Measurements from ENCODE around the gene WDR45B.

The WDR45B gene

GRCh38 chr17:82629748-82630147 is 18.5 kb downstream of the WDR45B start:
- DNase-seq (ENCODE audit: low spot score): no peak

DNA sequence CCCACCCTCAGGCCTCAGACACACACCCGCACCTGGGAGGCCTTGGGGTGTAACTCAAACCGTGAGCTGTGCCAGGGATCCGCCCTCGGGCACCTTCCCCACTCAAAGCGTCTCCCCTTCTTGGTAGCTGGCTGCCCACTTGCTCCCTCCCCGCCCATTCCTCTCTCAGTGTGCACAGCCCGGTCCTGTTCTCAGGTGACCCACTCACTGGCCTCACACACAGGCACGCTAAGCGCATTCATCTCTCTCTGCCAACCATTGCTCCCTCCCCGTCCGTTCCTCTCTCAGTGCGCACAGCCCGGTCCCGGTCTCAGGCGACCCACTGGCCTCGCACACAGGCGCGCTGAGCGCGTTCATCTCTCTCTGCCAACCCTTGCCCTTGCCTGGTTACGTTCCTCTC is 20.8 kb downstream of the WDR45B start:
- no peak for DNase-seq (ENCODE audit: low spot score)

DNA sequence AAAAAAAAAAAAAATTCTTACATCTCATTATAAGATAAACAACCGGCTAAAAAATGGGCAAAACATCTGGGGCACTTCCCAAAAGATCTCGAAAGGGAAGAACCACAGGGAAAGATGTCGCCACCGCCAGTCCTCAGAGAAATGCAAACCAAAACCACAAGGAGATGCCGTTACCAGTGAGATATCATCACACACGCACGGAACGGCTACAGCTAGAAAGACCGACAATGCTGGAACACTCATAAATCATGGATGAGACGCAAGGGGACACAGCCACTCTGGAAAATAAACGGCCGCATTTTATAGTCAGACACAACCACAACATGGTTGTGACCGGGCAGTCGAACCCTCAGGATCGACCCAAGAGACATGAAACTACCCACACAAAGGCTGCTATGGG is 24.5 kb downstream of the WDR45B start:
- no peak for DNase-seq (ENCODE audit: low spot score)

DNA sequence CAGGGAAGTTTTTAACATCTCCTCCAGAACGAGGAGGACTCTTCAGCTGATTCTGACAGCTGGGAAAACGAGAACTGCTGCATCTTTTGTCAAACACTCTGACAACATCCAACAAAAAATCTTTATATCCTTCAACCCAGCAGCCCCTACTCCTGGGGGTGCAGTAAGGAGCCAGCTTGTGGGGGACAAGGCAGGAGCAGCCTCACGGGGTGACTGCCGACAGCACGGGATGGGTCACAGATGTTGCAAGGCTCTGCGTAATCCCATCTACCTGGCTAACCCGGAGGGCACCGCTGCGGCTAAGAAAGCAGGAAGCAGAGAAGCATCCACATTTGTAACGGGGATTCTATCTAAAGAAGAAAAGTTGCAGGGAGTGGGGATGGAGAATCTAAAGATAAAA is 28.6 kb downstream of the WDR45B start:
- no peak for DNase-seq (ENCODE audit: low spot score)

DNA sequence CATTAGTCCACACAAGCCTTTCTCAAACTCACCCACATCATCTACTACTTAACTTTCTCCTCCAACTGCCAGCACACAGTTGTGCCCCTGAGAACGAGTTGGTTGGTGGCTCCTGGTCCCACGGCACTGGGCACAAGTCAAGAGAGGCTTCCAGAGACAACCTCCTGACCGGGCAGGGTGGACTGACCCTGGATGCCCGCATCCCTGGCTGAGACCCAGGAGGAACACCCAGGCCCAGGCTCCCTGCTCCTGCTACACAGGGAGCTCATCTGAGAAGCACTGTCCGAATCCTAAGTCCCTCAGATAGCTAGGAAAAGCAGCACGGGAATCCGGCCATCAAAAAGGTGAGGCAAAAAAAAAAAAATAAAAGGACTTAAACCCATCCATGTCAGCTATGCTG is 29.0 kb downstream of the WDR45B start:
- no peak for DNase-seq (ENCODE audit: low spot score)

- DNase-seq (ENCODE audit: low spot score): no peak
Measured at GRCh38 chr17:82616021-82616711, 32.1 kb downstream of the WDR45B start.

DNA sequence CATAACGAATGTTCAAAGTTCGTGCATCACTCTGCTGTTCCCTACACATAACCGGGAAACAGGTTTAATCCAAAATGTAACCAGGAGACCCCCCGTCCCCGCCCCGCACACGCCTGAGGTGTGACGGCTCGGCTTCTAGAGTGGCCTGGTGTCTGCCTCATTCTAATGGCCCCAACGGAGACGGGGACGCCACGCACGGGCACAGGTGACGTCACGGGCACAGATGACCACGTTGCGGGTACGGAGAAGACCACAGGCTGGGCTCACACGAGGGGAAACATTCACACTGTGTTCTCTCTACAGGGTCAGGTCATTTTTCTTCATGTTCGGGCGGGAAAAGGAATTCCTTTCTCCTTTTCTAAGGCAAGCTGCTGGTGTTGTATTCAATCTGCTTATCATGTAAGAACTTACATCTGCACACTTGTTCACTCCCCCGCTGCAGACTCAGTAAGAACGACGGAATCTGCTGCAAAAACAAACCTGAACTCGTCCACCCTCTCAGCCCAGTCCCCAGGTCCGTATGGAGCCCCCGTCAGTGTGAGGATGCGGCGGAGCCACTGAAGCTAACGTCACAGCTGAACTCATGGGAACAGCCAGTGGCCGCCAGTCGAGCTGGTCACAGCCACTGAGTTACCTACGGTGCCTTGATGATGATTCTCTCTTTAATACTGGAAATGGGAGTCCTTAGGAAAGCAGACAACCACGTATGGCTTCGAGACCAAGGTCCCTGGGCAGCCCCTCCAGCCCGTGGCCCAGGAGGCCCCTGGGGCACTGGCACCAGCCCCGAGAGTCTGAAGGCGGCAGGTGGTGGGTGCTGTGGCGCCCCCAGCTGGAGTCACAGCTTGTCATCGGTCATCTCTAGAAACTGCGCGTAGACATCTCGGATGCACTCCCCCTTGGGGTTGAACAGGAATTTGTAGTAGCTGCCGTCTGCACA is 32.9 kb downstream of the WDR45B start:
- no peak for DNase-seq (ENCODE audit: low spot score)

DNA sequence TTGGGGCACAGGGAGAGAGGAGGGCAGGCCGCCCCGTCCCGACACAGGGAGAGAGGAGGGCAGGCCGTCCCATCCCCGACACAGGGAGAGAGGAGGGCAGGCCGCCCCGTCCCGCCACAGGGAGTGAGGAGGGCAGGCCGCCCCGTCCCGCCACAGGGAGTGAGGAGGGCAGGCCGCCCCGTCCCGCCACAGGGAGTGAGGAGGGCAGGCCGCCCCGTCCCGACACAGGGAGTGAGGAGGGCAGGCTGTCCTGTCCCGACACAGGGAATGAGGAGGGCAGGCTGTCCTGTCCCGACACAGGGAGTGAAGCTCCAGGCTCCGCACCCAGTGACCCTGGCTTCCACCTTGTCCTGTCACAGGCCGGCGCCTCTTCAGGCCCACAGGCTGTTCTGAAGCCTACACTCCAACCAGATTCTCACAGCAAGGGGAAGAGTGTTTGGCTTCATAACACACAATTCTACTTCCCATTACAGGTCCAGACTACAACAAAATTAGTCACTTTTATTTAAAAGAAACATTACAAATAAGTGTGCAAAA is 34.1 kb downstream of the WDR45B start:
- no peak for DNase-seq (ENCODE audit: low spot score)

GRCh38 chr17:82613283-82614094 is 34.8 kb downstream of the WDR45B start:
- no peak for DNase-seq (ENCODE audit: low spot score)

DNA sequence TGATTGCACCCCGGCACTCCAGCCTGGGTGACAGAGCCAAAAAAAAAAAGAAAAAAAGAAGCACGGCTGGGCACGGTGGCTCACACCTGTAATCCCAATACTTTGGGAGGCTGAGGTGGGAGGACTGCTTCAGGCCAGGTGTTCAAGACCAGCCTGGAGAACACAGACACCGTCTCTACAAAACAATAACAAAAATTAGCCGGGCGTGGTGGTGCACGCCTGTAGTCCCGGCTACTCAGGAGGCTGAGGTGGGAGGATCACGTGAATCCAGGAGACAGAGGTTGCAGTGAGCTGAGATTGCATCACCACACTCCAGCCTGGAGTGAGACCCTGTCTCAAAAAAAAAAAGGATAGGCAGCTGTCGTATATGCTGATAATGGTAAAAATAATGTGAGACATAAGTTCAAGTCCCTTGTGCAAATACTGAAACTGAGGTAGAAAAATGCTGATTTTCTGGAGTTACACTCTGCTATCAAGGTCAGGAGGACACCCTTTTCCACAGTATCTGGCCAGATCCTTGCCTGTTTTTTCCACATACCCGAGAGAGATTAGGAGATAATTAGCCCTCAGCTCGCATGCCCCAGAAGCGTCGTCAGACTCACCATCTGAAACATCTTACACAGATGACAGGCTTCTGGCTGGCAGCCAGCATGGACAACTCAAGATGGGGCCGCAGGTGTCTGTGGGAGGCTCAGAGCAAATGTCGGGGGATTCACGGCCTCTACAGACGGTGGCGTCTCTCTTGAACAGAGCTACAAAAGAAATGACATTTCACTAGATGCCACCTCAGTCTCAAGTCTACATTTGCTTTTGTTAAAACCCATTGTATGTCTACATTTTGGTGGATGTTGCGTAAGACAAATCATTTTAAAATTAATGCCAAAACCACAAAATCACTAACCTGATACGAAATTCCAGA is 36.8 kb downstream of the WDR45B start:
- DNase-seq (ENCODE audit: low spot score): no peak

DNA sequence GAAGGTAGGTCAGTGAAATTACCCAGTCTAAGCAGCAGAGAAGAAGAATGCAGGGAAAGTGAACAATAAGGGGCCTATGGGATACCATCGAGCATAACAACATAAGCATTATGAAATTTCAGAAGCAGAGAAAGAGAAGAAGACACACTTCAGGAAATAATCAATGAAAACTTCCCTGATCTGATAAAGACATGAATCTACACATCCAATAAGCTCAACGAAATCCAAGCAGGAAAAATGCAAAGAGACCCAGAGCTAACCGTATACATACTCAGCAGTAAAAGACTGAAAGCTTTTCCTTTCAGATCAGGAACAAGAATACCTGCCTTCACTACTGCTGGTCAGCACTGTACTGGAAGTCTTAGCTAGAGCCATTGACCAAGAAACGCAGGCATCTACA is 38.6 kb downstream of the WDR45B start:
- DNase-seq (ENCODE audit: low spot score): no peak

GRCh38 chr17:82608816-82609215 is 39.4 kb downstream of the WDR45B start:
- DNase-seq (ENCODE audit: low spot score): no peak

DNA sequence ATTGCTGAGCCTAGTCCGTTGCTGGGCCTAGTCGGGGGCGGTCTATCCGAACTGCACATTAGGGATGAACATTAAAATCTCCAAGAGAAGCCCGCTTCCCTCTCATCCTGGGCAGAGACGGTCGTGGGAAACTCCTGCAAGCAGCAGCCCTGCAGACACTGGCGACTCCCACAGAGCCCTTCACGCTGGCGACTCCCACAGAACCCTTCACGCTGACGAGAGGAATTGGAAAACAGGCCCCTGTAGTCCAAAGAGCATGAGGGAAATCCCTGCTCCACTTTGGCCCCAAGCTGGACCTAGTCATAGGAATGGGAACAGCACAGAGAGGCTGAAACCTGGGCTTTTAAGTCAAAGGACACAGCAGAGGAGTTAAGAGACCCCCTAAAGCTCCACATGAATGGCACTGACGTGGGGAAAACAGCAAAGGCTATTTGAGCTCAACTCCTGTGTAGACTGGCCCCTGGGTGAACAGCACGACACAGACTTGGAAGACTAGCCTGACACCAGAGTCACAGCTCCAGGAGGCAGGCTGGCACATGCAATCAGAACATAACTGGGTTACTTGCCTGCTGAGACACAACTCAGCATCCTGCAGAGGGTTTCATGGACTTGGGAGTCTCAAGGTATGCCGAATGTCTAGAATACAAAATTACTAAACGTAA is 42.2 kb downstream of the WDR45B start:
- no peak for DNase-seq (ENCODE audit: low spot score)

GRCh38 chr17:82604532-82604931 is 43.7 kb downstream of the WDR45B start:
- DNase-seq (ENCODE audit: low spot score): no peak

DNA sequence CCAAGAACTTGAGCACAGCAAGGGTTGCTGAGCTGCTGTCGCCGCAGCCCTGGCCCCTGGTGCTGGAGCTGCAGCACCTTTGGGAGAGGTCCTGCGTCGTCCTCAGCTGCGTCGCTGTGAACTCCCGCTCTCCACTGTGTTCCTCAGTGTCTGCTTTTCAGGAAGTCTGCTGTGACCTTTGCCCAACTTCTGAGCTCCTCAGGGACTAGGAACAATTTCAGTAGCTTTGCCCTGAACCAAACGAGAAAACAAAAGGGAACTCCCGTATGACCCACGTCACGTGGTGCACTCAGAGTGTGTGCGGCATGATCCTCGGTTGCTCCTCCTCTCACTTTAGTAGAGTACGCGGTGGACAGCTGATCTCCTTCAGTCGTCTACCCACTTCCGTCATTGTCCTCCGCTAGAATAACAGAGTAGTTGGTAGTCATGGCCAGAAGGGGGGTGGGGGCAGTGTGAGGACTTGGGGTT is 44.2 kb downstream of the WDR45B start:
- no peak for DNase-seq (ENCODE audit: low spot score)

DNA sequence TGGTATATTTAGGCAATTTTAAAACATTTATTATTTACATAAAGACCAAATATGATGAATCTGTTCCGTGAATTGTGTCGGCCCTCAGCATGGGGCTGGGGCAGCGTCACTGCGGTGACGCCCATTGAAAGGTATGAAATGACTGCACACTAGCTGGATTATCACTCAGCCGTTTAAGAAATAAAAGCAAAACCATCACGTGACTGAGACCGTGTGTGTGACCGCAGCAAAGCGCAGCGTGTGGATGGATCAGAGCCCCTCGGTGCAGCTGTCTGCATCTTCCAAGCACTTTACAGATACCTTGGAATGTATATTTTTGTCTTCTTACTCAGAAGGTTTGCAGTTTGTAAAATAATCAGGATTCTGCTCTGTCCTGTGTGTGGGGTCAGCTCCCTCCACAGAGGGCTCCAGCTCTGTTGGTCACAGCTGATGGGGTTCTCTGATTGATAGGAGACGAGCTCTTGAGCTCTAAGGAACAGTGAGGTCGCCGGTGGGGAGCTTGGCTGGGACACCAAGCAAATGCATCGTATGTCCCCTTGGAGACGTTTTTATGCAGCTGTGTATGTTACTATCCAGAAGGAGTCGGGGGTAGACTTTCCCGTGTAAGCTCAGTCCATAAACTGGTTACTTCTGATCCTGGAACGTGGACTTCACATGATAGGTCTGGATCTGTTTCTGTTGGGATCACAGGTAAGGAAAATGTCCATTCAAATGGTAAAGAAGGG is 45.1 kb downstream of the WDR45B start:
- no peak for DNase-seq (ENCODE audit: low spot score)

GRCh38 chr17:82602487-82602886 is 45.8 kb downstream of the WDR45B start:
- DNase-seq (ENCODE audit: low spot score): no peak

DNA sequence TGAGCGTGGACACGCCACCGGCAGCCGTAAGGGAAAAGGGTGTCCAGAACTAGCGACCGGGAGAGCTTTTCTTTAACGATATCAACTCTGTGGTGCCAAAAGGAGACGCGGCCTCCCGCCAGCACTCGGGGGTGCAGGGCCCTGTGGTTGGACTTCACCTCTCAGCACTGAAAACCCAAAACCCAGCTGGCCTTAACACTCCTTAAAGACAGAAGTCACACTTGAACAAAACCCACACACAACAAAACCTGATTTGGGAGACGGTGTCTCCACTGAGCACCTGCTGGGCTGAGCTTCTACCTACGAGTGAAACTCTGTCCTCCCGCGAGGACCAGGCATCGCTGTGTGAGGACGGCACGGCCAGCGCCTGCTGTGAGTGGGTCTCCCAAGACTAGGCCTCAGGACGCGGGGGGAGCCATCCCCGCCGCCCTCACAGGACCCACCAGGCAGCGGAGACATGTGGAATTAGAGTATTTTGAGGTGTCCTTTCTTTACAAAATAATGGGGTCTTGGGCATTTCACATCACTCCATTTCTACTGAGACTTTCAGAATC is 46.7 kb downstream of the WDR45B start:
- no peak for DNase-seq (ENCODE audit: low spot score)

GRCh38 chr17:82600731-82601446 is 47.4 kb downstream of the WDR45B start:
- no peak for DNase-seq (ENCODE audit: low spot score)

Measured in AG08396 (cell line).